SK-N-SH treated with all-trans-retinoic acid at 6 μM for 48 hours (cell line): ENCODE measurements around the gene CHID1.

Experiments used
- ATAC-seq: fragments of 200-7000 bp; cut with Tn5 transposase; 3 replicates; pipeline ENCODE4 v1.9.1; 2020; ENCODE audit warnings: mild to moderate bottlenecking, moderate library complexity
- ARNTL ChIP-seq: fragments of 450-650 bp; formaldehyde crosslinking; IDR thresholded peaks from 2 replicates; pipeline ENCODE4 v1.5.0; 2020; ENCODE audit warnings: low read depth, mild to moderate bottlenecking, moderate library complexity, borderline replicate concordance
- BACH2 ChIP-seq: fragments of 250-450 bp; sonication (Bioruptor Pico); IDR thresholded peaks from 2 replicates; pipeline ENCODE4 v1.9.0; 2021; ENCODE audit warnings: mild to moderate bottlenecking, borderline replicate concordance
- CSDC2 ChIP-seq: fragments of 250-450 bp; sonication (Bioruptor Pico); IDR thresholded peaks from 2 replicates; pipeline ENCODE4 v1.5.0; 2020; ENCODE audit warnings: mild to moderate bottlenecking, moderate library complexity
- CSRNP3 ChIP-seq: fragments of 250-450 bp; sonication (Bioruptor Pico); IDR thresholded peaks from 2 replicates; pipeline ENCODE4 v1.5.1; 2021; ENCODE audit warnings: mild to moderate bottlenecking, moderate library complexity
- ESRRG ChIP-seq: fragments of 250-450 bp; sonication (Bioruptor Pico); IDR thresholded peaks from 2 replicates; pipeline ENCODE4 v1.6.1; 2021; ENCODE audit warnings: mild to moderate bottlenecking
- GLIS3 ChIP-seq: fragments of 250-450 bp; sonication (Bioruptor Pico); IDR thresholded peaks from 2 replicates; pipeline ENCODE4 v1.5.0; 2020; ENCODE audit warnings: mild to moderate bottlenecking, moderate library complexity
- ISL1 ChIP-seq: fragments of 250-450 bp; sonication (Bioruptor Pico); IDR thresholded peaks from 2 replicates; pipeline ENCODE4 v2.1.2; 2022; ENCODE audit warnings: mild to moderate bottlenecking, moderate library complexity
- OSR1 ChIP-seq: fragments of 250-450 bp; sonication (Bioruptor Pico); IDR thresholded peaks from 2 replicates; pipeline ENCODE4 v1.8.0; 2022; ENCODE audit warnings: moderate library complexity, mild to moderate bottlenecking, inconsistent platforms
- RARB ChIP-seq: fragments of 250-450 bp; sonication (Bioruptor Pico); IDR thresholded peaks from 2 replicates; pipeline ENCODE4 v1.8.0; 2021; ENCODE audit warnings: mild to moderate bottlenecking, moderate library complexity
- SNAI2 ChIP-seq: fragments of 250-450 bp; sonication (Bioruptor Pico); IDR thresholded peaks from 2 replicates; pipeline ENCODE4 v1.5.0; 2020; ENCODE audit warnings: mild to moderate bottlenecking, moderate library complexity
- TOX ChIP-seq: fragments of 250-450 bp; sonication (Bioruptor Pico); IDR thresholded peaks from 2 replicates; pipeline ENCODE4 v1.8.0; 2021; ENCODE audit warnings: mild to moderate bottlenecking, moderate library complexity, borderline replicate concordance
- TSHZ2 ChIP-seq: fragments of 250-450 bp; sonication (Bioruptor Pico); IDR thresholded peaks from 2 replicates; pipeline ENCODE4 v1.5.0; 2020; ENCODE audit warnings: mild to moderate bottlenecking, moderate library complexity
- ZFP3 ChIP-seq: fragments of 250-450 bp; sonication (Bioruptor Pico); IDR thresholded peaks from 2 replicates; pipeline ENCODE4 v1.5.0; 2020; ENCODE audit warnings: mild to moderate bottlenecking, moderate library complexity
- ZFP30 ChIP-seq: fragments of 450-650 bp; formaldehyde crosslinking; IDR thresholded peaks from 2 replicates; pipeline ENCODE4 v1.5.0; 2022; ENCODE audit warnings: mild to moderate bottlenecking, moderate library complexity
- ZNF70 ChIP-seq: fragments of 450-650 bp; formaldehyde crosslinking; IDR thresholded peaks from 2 replicates; pipeline ENCODE4 v1.5.0; 2020; ENCODE audit warnings: mild to moderate bottlenecking, moderate library complexity
- TF ChIP-seq, protein P1 (sequence below): fragments of 250-450 bp; sonication (Bioruptor Pico); IDR thresholded peaks from 2 replicates; pipeline ENCODE4 v1.8.0; 2021; ENCODE audit warnings: low read depth, mild to moderate bottlenecking, moderate library complexity, borderline replicate concordance
- TF ChIP-seq, protein P2 (sequence below): fragments of 250-450 bp; sonication (Bioruptor Pico); IDR thresholded peaks from 2 replicates; pipeline ENCODE4 v1.5.1; 2020; ENCODE audit warnings: low read depth, mild to moderate bottlenecking, moderate library complexity

CHID1 gene

DNA sequence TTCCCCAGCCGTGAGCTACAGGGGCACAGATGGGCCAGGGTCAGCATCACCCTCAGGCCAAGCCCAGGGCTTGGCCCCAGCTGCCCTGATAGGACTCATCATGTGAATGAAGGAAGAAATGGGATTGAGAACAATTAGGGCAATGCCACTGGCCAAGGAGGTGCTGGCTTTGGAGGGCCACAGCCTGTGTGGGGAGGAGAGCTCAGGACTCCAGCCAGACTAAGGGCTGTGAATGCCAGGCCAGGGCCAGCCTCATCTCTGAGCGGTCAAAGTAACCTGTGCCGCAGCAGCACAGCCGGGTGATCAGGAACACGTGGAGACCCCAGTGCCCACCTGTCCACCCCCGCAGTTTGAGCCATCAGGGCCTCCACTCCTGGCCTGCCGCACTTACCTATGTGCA lies 10.1 kb downstream of the CHID1 start:
- no peak for ATAC-seq

DNA sequence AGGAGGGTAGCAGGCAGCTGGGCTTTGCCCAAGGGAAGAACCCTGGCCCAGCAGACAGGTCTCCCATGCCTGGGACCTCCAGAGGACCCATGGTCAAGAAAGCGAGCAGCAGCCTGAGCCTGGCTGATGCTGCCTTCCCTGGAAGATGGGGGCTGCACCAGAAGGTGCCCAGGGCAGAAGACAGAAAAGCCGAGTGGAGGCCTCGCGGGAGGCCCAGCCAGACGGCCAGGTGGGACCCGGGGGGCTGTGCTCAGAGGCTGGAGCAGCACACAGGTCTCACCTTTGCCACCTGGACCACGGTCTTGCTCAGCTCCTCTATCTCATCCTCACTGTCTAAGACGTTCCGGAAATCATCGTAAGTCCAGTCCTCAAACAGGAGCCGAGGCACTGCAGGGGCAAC lies 10.9 kb downstream of the CHID1 start:
- ATAC-seq: no peak

More for the DNA sequence above, 10.1 kb downstream of the CHID1 start:
- TF ChIP-seq BACH2 (CRISPR knock-in tag) (no peak), ZNF70 (CRISPR knock-in tag) (no peak), RARB (CRISPR knock-in tag) (no peak), CSDC2 (CRISPR knock-in tag) (no peak), ZFP30 (CRISPR knock-in tag) (no peak)
- TF ChIP-seq, protein P1, sequence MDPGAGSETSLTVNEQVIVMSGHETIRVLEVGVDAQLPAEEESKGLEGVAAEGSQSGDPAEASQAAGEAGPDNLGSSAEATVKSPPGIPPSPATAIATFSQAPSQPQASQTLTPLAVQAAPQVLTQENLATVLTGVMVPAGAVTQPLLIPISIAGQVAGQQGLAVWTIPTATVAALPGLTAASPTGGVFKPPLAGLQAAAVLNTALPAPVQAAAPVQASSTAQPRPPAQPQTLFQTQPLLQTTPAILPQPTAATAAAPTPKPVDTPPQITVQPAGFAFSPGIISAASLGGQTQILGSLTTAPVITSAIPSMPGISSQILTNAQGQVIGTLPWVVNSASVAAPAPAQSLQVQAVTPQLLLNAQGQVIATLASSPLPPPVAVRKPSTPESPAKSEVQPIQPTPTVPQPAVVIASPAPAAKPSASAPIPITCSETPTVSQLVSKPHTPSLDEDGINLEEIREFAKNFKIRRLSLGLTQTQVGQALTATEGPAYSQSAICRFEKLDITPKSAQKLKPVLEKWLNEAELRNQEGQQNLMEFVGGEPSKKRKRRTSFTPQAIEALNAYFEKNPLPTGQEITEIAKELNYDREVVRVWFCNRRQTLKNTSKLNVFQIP (CRISPR knock-in tag): no peak
- TF ChIP-seq, all 23 proteins: peak for 0

GRCh38 chr11:898540-899190 lies 11.9 kb downstream of the CHID1 start:
- peak; percentile 63 for ATAC-seq
- TF ChIP-seq ZFP3 (no peak), CSRNP3 (no peak), BACH2 (CRISPR knock-in tag) (no peak), TSHZ2 (CRISPR knock-in tag) (no peak), ARNTL (CRISPR knock-in tag) (no peak), ZNF70 (CRISPR knock-in tag) (no peak), ISL1 (CRISPR knock-in tag) (no peak), RARB (CRISPR knock-in tag) (no peak), GLIS3 (CRISPR knock-in tag) (no peak), CSDC2 (CRISPR knock-in tag) (no peak)
- TF ChIP-seq, protein P1 (CRISPR knock-in tag): no peak
- TF ChIP-seq, protein P2, sequence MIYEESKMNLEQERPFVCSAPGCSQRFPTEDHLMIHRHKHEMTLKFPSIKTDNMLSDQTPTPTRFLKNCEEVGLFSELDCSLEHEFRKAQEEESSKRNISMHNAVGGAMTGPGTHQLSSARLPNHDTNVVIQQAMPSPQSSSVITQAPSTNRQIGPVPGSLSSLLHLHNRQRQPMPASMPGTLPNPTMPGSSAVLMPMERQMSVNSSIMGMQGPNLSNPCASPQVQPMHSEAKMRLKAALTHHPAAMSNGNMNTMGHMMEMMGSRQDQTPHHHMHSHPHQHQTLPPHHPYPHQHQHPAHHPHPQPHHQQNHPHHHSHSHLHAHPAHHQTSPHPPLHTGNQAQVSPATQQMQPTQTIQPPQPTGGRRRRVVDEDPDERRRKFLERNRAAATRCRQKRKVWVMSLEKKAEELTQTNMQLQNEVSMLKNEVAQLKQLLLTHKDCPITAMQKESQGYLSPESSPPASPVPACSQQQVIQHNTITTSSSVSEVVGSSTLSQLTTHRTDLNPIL (CRISPR knock-in tag): no peak

More for the DNA sequence above, 10.9 kb downstream of the CHID1 start:
- TF ChIP-seq ZFP30 (CRISPR knock-in tag) (no peak), ISL1 (CRISPR knock-in tag) (no peak), BACH2 (CRISPR knock-in tag) (no peak), TOX (CRISPR knock-in tag) (no peak)
- TF ChIP-seq, all 23 proteins: peak for 0

- ATAC-seq: peak; percentile 78
- TF ChIP-seq OSR1 (CRISPR knock-in tag) (no peak), ESRRG (CRISPR knock-in tag) (no peak), TOX (CRISPR knock-in tag) (no peak), CSDC2 (CRISPR knock-in tag) (no peak), SNAI2 (CRISPR knock-in tag) (no peak), TSHZ2 (CRISPR knock-in tag) (no peak)
These were observed 12.5 kb downstream of the CHID1 start for GRCh38 chr11:898143-898511.
